ENCODE results near the gene RDH14.

- TF ChIP-seq, protein P1, sequence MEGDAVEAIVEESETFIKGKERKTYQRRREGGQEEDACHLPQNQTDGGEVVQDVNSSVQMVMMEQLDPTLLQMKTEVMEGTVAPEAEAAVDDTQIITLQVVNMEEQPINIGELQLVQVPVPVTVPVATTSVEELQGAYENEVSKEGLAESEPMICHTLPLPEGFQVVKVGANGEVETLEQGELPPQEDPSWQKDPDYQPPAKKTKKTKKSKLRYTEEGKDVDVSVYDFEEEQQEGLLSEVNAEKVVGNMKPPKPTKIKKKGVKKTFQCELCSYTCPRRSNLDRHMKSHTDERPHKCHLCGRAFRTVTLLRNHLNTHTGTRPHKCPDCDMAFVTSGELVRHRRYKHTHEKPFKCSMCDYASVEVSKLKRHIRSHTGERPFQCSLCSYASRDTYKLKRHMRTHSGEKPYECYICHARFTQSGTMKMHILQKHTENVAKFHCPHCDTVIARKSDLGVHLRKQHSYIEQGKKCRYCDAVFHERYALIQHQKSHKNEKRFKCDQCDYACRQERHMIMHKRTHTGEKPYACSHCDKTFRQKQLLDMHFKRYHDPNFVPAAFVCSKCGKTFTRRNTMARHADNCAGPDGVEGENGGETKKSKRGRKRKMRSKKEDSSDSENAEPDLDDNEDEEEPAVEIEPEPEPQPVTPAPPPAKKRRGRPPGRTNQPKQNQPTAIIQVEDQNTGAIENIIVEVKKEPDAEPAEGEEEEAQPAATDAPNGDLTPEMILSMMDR (IDR thresholded peaks at IDR 0.05; ENCODE audit: insufficient read depth, low read length): no peak
- TF ChIP-seq POLR2AphosphoS5 (IDR thresholded peaks at IDR 0.05; ENCODE audit: low read depth) (no peak), GABPA (IDR thresholded peaks at IDR 0.05; ENCODE audit: low read depth) (no peak)
These were observed 45.7 kb downstream of the RDH14 start for GRCh38 chr2:18514526-18515461.
